Transverse colon (tissue), 4 donors: ENCODE results near the gene RAPGEF3.

Source experiments
- EP300 ChIP-seq: sonication (generic); formaldehyde crosslinking; IDR thresholded peaks from one replicate; pipeline ENCODE4 v1.6.1; 2017; ENCODE audit warnings: antibody characterized with exemption, low read depth
- POLR2A ChIP-seq: fragments of 450-650 bp; IDR thresholded peaks from one replicate; pipeline ENCODE4 v1.6.1; 2016; ENCODE audit warnings: antibody characterized with exemption, mild to moderate bottlenecking, moderate library complexity
- POLR2AphosphoS5 ChIP-seq, 3 donors: sonication (generic); formaldehyde crosslinking; IDR thresholded peaks; one replicate each; pipeline ENCODE4 v1.6.1; 2016; ENCODE audit warnings: antibody characterized with exemption in 3 of 3
- TF ChIP-seq, protein P1 (sequence below), 5 experiments: fragments of 200-600 bp in 3 of 5; fragments of 450-650 bp in 2 of 5; sonication (generic) in 3 of 5; IDR thresholded peaks; 1 replicate in 2 of 5; 2 replicates in 3 of 5; pipeline ENCODE4 v1.5.1; 2016 to 2017; ENCODE audit warnings: antibody characterized with exemption in 5 of 5, inconsistent platforms in 3 of 5, mild to moderate bottlenecking in 2 of 5, moderate library complexity in 1 of 5

DNA sequence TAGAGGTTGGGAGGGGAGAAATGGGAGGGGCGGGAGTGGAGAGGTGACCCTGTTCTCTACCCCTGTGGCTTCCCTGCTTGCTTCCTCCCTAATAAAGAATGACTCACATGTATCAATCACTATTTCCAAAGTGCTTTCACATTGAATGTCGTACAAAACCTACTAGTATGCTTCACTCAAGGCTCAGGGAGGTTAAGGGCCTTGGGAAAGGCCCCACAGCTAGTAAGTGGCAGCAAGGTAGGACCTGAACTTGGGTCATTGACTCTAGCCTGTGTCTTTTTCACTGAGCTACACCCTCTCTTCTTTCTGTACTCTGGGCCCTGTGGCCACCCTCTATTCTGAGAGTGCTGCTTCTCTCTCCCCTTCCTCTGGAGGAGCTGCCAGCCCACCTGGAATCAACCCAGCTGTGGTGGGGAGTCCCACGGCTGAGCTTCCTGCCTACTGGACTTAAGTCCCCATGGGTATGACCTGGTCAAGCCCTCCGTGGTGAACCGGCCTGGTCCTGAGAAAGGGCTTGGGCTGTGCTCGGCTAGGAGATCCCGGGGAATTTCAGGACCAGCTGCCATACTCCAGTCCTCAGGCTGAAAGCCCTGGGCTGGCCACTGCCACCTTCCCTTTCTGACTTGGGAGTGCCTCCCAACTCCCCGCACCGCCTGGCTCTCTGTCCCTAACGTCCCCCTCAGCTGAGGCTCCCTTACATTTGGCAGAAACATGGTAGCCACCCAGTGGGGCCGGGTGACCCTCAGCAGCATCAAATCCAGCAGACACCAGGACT is 27.4 kb upstream of the RAPGEF3 start:
- TF ChIP-seq, protein P1, sequence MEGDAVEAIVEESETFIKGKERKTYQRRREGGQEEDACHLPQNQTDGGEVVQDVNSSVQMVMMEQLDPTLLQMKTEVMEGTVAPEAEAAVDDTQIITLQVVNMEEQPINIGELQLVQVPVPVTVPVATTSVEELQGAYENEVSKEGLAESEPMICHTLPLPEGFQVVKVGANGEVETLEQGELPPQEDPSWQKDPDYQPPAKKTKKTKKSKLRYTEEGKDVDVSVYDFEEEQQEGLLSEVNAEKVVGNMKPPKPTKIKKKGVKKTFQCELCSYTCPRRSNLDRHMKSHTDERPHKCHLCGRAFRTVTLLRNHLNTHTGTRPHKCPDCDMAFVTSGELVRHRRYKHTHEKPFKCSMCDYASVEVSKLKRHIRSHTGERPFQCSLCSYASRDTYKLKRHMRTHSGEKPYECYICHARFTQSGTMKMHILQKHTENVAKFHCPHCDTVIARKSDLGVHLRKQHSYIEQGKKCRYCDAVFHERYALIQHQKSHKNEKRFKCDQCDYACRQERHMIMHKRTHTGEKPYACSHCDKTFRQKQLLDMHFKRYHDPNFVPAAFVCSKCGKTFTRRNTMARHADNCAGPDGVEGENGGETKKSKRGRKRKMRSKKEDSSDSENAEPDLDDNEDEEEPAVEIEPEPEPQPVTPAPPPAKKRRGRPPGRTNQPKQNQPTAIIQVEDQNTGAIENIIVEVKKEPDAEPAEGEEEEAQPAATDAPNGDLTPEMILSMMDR (IDR thresholded peaks at IDR 0.05): no peak
- TF ChIP-seq POLR2A: no peak
- TF ChIP-seq POLR2AphosphoS5 (IDR thresholded peaks at IDR 0.05): no peak
- no peak for TF ChIP-seq EP300
